Ovary (tissue), 3 donors: ENCODE measurements around the gene MYBL2.

Experiments used
- EP300 ChIP-seq: sonication (generic); formaldehyde crosslinking; IDR thresholded peaks from one replicate; pipeline ENCODE4 v1.6.1; 2017; ENCODE audit warnings: antibody characterized with exemption
- TF ChIP-seq, protein P1 (sequence below), 3 donors: fragments of 450-650 bp in 2 of 3; fragments of 200-600 bp in 1 of 3; IDR thresholded peaks; one replicate each; pipeline versions ENCODE4 v1.5.1 to v1.8.0; 2016 to 2022; ENCODE audit warnings: antibody characterized with exemption in 3 of 3, mild to moderate bottlenecking in 1 of 3
- donor health status: DM: no; HTN: no; CAD: no.

GRCh38 chr20:43737925-43738324, 71.0 kb downstream of the MYBL2 start:
- no peak for TF ChIP-seq EP300
- TF ChIP-seq, protein P1, sequence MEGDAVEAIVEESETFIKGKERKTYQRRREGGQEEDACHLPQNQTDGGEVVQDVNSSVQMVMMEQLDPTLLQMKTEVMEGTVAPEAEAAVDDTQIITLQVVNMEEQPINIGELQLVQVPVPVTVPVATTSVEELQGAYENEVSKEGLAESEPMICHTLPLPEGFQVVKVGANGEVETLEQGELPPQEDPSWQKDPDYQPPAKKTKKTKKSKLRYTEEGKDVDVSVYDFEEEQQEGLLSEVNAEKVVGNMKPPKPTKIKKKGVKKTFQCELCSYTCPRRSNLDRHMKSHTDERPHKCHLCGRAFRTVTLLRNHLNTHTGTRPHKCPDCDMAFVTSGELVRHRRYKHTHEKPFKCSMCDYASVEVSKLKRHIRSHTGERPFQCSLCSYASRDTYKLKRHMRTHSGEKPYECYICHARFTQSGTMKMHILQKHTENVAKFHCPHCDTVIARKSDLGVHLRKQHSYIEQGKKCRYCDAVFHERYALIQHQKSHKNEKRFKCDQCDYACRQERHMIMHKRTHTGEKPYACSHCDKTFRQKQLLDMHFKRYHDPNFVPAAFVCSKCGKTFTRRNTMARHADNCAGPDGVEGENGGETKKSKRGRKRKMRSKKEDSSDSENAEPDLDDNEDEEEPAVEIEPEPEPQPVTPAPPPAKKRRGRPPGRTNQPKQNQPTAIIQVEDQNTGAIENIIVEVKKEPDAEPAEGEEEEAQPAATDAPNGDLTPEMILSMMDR (IDR thresholded peaks at IDR 0.05) = no peak
